GM18498 (cell line): ENCODE results near the gene XKR7.

Experiments used
- ATAC-seq: cut with Tn5 transposase; IDR thresholded peaks from one replicate; pipeline ENCODE4 v1.9.1; 2021; ENCODE audit warnings: mild to moderate bottlenecking, moderate library complexity; ENCODE audit not compliant: unreplicated experiment

Gene XKR7

DNA sequence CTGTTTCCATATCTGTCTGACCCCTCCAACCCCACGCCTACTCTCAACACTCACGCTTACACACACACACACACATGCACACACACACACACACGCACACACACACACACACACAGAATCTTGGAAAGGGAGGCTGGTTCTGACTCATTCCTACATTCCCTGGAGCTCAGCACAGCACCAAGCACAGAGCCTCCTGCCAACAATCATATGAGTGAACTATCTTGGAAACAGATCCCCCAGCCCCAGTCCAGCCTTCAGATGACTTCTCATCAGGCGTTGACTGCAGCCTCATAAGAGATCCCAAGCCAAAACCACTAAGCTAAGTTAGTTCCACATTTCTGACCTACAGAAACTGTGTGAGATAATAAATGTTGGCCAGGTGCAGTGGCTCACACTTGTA lies 70.0 kb downstream of the XKR7 start:
- ATAC-seq = no peak

DNA sequence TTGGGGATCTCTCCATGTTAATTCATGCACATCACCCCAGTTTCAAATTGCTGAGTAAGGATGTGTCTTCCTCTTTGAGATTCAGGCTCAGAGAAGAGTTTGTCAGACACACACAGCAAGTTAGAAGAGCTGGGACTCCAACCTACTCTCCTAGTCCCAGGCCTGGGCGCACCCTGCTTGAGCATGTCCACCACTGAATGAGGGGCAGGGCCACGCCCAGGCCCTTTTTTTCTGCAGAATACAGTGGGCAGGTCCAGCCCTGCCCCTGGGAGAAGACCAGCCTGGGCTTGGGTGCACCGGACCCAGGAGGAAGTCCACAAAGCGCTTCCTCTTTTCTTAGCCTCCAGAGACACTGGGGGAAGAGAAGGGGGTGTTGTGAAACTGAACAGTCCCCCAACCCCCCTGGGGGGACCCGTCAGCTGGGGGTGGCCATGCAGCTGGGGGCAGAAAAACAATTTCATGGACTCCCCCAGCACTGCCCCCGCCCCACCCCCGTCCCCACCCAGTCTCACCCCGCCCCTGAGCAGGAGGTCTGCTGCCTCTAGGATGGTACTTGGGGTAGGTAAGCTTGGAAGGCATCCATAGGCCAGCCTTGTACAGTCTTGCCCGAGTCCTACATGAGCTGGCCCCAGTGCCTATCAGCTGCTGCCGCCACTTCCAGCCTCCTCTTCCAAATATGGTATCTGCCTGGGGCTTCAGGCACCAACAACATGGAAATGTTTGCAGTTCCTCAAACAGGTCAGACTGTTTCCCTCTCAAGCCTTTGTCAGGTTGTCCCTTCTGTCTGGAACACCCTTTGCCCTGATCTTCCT lies 72.4 kb downstream of the XKR7 start:
- ATAC-seq = no peak

DNA sequence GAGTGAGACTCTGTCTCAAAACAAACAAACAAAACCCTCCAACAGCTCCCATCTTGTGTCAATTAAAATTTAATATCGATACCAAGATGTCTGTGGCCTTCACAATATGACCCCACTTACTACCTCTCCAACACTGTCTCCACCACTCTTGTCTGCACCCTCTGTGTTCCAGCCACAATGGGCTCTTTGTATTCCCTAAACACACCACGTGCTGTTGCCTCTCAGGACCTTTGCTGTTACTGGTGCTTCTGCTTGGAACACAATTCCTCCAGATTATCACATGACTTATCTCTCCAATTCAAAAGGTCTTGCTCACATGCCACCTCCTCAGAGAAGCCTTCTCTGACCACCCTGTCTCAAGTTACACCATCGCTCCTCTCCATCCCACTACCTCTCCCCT lies 78.0 kb downstream of the XKR7 start:
- ATAC-seq = no peak

DNA sequence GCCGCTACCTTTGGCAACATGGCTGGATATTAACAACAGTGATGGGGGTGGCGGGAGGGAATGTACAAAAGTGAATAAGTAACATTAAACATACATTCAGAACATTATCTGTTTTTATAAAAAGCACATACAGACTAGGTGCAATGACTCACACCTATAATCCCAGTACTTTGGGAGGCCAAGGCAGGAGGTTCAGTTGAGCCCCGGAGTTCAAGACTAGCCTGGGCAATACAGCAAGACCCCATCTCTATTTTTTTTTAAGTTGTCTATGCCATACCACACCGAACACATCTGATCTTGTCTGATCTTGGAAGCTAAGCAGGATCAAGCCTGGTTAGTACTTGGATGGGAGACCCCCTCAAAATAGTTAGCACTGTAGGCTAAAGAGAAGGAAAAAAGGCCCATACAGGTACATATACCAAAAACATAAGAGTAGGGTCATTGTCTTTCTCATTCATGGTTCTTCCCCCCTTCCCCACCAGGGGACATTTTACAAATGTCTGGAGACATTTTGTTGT lies 82.4 kb downstream of the XKR7 start:
- ATAC-seq = no peak

DNA sequence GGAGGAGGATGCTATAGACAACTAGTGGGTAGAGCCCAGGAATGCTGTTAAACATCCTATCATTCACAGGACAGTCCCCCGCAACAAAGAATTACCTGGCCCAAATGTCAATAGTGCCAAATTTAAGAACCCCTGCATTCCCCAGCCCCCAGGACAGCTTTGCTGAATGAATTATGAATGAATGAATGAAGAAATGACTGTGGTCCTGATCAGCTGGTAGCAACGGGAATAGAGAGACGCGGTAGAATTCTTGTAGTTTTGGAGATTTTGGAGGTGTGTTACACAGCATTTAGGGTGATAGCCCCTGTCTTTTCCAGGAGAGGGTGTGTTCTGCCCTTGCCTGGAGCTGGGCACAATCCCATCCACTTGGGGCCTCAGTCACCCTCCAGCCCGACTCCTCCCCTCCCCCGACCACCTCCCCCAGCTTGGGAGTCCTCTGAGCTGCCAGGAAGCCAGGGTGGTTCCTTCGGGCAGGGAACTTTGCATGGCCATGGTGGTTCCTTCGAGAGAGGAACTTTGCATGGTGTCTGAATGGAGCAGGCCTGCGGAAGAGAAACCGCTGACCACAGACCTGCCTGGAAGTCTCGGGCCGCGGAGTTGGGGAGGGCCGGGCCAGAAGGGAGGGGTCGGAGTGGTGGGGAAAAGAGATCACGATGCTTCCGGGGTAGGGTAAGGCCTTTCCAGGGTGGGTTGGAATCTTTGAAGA lies 83.1 kb downstream of the XKR7 start:
- no peak for ATAC-seq

DNA sequence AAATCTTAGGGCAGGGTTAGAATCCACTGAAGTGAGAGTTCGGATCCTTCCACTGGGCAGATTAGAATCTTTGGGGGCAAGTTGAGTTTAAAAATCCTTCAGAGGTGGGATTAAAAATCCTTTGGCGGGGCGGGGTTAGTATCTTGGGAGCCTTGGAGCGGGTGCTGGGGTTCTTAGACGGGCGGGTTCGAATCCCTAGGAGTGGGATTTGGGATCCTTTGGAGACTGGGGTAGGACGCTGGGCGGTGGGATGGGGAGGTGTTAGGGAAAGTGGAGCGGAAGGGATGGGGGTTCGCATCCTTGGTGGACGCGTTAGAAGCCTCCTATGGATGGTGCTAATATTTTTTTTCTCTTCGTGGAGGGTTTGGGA lies 83.8 kb downstream of the XKR7 start:
- ATAC-seq = no peak

DNA sequence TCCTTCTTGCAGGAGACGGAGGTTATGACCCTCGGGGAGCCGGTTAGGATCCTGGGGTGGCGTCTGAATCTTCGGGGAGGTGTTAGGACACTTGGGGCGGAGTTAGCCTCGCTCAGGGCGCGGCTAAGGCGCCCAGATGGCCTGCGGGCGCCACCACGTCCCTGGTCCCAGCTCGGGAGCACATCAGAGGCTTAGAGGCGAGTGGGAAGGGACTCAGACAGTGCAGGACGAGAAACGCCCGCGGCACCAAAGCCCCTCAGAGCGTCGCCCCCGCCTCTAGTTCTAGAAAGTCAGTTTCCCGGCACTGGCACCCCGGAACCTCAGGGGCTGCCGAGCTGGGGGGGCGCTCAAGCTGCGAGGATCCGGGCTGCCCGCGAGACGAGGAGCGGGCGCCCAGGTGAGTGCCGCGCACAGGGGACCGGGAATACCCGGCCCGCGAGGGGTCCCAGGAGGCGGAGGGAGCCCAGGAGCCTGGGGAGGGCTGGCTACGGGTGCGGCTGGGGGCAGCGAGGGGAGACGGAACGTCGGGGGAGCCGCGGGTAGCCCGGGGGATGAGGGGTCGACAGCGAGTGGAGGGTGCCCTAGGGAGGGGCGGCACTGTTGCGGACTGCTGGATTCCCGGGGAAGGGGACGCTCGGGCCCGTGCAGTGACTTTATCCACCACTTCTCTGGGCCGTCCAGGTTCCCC lies 84.3 kb downstream of the XKR7 start, which contains the start of gene HCK:
HCK (plus strand) TSS at position 153 of the 688 bp plus-strand sequence.
- ATAC-seq = no peak

DNA sequence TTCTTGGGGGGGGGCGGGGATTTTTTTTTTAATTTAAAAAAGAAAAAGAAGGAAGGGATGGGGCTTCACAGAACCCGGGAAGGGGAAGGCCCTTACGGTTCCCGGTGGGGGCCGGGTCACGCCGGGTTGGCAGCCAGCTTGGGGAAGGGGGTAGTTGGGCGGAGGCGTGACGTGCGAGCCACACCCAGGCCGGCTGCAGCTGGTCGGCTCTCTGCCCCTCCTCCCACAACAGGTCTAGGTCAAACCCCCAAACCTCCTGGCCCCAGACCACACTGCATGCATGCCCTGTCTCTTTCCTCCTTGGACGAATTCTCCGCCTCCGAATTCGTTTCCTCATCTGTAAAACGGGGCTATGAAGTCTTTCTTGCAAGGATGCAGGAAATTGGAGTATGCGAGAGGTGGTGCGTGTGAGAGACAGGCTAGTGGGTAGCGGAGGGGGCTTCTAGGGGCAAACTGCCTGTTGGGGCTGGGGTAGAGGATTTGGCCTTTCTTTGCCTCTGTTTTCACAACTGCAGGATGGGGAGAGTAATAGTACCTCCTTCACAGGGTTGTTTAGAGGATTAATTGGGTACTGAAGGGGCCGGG lies 84.9 kb downstream of the XKR7 start:
- no peak for ATAC-seq
